Activated effector memory CD4-positive, alpha-beta T cell treated with Interleukin-2 at 50 U/mL for 16 hours (primary cell): ENCODE results near the gene RNASE3.
"Not testable (repeated sequence)": the region's sequence is repeated elsewhere in the genome, so short reads cannot be mapped to it uniquely, and the experiment has no call there.

Experiments
- DNase-seq: peaks from one replicate; pipeline ENCODE4 v3.0.0-alpha.2; 2020

Gene RNASE3

GRCh38 chr14:20891126-20891825, at the start of gene RNASE3:
Gene RNASE3 (plus strand): TSS chr14:20891385. CDS start chr14:20891687, 302 bp downstream.
- DNase-seq = not testable (repeated sequence)

GRCh38 chr14:20846560-20846959, 44.6 kb upstream of the RNASE3 start:
- no peak for DNase-seq

GRCh38 chr14:20848316-20848954, 42.8 kb upstream of the RNASE3 start:
- DNase-seq = no peak

DNA sequence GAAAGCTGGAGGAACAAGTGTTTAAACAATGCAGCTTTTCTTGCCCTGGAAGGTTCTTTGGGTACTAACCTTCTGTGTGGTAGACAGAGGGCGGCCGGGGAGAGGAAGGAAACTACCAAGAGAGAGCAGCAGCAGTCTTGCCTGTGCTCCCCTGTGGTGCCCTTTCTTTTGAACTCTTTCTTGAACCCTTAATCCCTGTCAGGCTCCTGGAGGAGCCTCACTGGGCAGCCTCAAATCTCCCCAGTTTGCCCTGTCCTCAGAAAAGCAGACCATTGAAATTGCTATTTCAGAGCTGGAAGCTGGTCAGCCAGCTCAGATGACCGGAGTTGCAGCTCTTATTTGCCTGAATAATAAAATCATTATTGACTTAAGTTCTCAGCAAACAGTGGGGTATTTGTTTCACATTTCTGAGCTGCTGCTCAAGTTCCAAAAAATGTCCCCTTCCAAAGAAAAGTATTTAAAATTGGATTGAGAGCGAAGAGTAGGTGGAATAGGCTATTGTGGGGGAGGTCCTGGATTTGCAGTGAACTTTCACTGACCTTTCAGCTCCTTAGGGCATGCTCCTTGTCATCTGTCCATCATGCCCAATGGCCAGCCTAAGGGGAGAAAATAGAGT, 42.1 kb upstream of the RNASE3 start:
- DNase-seq = no peak

DNA sequence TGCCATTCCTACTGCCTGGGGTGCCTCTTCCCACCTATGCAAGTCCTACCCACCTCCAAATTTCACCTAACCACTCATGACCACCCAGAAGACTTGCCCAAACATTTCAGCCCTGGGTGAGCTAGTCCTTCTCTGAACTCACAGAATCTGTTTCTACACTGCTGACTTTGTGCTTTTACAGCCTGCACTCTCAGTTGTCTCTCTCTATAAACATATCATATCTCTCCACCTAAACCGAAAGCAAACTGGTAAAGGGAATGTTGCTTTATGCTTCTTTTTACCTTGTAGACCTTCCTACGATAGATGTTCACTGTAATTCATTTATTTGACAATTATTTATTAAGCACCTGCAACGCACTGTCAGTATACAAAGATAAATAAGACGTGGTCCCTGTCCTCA, 38.1 kb upstream of the RNASE3 start:
- no peak for DNase-seq

GRCh38 chr14:20855652-20856291, 35.4 kb upstream of the RNASE3 start:
- DNase-seq = no peak

DNA sequence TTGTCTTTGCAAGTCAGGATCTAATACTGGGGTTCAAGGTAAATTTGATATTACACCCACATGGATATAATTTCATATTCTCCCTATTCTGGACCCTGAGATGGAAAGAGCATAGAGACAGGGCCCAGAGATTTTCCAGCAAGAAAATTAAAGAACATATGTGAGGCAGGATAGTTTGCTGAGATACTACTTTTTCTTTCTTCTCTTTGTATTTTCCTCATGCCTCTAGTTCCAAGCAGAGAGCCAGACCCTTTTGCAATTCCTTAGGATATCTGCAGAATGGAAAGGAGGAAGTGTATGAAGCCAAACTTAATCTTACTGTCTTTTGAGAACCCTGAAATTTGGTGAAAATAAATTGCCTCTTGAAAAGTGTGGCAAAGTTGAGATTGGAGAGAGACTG, 34.0 kb upstream of the RNASE3 start:
- no peak for DNase-seq

DNA sequence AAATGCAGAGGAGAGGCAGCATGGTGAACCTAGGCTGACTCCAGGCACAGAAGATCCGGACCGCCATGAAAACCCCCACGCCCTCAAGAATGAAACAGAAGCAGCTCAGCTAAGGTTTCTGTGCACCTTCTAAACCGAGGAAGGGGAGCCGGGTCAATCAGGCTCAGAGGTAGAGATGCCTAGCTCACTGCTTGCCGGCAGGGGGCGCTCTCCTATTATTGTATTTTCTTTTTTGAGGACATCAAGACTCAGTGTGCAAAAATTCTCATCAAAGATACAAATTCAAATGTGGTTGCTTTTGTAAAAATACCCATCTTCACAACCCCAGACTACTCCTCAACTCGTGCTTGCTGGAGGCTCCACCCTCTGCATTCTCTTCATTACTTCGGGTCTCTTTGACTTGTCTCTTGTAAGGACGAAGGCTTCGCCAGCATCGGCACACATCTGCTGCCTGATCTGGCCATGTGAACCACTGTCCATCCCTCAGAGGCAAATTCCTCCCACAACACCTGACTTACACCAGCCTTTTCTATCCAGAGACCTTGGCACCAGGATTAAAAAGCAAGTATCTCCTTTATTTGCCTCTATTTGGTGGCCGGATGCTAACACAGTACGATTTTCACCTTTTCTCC, 33.4 kb upstream of the RNASE3 start:
- DNase-seq = peak; percentile 28

DNA sequence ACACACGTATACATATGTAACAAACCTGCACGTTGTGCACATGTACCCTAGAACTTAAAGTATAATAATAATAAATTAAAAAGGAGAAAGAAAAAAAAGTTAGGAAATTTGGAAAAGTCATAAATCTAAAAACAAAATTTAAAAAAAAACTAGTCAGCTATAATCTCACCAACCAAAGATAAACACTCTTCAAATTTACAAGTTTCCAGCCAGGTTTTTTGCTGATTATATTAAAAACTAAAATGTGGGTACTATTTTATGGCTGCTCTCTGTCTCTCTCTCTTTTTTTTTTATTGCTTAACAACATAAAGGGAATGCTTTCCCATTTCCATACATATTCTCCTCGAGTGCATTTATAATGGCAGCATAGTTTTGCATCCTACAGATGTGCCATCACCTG, 25.0 kb upstream of the RNASE3 start:
- DNase-seq = no peak

DNA sequence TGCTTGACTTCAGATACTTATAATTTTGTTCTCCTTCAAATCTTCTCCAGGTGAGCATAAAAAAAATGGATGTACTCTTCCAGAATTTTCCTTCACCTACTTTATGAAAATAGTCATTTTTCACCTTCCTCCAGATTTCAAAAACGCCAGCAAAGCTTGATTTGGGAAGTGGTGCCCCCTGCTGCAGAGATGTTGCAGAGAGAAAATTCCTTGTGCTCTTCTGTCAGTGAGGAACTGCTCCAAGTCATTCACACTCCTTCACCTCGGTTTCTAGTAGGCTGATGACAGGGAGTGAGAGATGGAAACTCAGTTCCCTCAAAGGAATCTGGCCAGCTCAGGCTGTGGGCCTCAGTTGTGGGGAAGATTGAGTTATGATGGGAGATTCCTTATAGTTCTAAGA, 24.2 kb upstream of the RNASE3 start:
- no peak for DNase-seq

DNA sequence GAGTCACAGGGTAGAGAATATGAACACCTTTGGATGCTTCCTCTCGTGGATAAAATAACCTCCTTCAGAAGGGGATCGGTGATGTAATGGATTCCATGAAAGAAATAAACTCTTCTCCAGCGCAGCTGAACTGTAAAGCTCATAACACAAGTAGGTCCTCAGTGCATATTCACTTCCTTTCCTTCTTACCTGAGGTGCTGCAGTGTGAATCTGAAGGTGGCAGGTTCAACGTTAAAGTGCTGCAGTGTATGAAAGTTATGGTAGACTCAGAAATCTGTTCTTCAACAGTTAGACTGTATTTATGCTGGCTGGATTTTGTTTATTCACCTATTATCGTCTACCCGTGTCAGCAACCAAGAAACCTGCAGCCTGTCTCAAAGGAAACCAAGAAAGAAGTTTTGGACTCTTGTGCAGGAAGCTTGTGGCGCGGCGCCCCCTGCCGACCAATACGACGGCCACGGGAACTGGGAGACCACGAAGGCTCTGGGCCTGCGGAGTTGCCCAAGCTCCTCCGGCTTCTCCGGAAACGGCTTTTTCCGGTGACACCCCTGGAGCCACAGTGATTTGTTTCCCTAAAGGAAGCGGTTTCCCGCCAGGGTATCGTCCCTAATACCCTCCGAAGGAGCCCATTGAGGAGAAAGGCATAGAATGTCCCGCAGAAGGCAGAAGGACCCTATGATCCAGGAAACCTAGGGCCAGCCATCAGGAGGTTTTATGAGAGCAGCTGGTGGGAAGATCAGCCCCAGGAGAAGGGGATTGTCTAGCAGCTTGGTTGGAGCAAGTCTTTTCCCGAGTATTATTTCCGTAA, 17.6 kb upstream of the RNASE3 start:
- DNase-seq = peak; percentile 61

GRCh38 chr14:20877016-20877415, 14.2 kb upstream of the RNASE3 start:
- DNase-seq = no peak

GRCh38 chr14:20878695-20879094, 12.5 kb upstream of the RNASE3 start:
- no peak for DNase-seq

DNA sequence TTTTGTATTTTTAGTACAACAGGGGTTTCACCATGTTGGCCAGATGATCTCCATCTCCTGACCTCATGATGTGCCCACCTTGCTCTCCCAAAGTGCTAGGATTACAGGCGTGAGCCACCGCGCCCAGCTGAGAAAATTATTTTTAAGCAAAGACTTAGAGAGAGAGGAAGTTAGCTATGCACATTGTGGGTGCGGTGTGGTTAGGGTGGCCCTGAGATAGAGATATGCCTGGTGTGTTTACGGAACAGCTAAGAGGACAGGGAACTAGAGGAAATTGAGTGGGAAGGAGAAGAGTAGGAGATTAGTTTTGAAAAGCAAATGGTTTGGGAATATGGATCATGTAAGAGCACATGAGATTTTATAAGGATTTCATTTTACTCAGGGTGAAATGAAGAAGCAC, 10.0 kb upstream of the RNASE3 start:
- DNase-seq = not testable (repeated sequence)

DNA sequence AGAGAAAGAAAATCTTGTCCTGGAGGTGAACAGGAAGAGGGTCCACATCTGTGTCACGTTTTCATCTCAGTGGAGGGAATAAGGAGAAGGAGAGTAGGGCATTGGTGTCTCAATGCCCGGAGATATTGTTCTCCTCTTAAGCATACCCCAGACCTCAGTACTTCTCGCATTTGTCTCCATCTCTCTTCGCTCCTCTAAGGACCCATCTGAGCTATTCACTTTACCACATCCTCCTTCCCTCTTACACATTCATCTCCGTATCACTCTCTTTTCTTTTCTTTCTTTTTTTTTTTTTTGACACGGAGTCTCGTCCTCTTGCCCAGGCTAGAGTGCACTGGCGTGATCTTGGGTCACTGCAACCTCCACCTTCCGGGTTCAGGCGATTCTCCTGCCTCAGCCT, 8.4 kb upstream of the RNASE3 start:
- DNase-seq = not testable (repeated sequence)

DNA sequence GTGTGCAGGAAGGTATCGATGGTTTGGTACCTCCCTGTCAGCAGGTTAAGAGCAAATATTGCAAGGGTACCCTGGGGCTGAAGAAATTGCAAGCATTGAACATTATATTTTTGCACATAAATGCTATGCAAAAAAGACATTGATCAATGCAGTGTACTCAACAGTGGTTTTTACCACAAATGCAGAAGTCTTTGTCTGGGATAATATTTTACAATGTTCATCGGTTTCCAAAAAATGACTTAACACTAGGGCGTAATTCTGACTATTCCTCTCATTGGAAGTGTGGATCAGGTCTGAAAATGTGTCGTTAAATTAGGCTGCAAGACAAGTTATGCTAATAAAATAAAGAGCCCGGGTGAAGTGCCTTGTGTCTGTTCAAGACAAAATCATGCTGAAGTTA, 2.8 kb upstream of the RNASE3 start:
- not testable (repeated sequence) for DNase-seq

GRCh38 chr14:20895322-20895721, 4.1 kb downstream of the RNASE3 start:
- not testable (repeated sequence) for DNase-seq

DNA sequence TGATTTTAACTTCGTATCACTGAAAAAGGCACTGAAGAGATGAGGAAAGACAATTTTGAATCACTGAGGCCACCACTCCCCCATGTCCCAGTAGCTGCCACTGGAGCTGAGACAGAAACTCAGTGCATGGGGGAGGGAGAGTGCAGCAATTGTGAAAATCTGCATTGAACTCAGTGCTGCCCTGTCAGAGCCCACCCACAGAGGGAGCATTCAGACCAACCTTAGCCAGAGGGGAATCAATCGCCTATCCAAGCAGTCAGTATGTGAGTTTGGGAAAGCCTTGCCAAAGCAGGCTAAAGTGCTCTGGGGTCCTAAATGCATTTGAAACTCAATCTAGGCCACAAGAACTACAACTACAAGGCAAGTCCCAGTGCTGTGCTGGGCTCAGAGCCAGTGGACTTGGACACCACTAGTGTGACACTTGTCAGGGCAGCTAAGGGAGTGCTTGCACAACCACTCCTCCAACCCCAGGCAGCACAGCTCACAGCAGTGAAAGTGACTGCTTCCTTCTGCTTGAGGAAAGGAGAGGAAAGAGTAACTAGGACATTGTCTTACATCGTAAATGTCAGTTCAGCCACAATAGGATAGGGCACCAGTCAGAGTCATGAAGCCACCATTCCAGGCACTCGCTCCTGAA, 13.3 kb downstream of the RNASE3 start:
- DNase-seq = no peak

DNA sequence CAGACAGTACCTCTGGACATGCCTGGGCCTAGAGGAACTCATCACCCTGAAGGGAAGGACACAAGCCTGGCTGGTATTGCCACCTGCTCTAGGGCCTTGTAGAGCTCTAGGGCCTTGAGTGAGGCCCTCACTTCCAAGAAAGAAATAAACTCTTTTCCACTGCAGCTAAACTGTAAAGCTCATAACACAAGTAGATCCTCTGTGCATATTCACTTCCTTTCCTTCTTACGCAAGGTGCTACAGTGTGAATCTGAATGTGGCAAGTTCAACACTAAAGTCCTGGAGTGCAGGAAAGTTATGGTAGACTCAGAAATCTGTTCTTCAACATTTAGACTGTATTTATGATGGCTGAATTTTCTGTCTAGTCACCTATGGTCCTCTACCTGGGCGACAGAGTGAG, 14.5 kb downstream of the RNASE3 start:
- no peak for DNase-seq

- DNase-seq = no peak
These were observed 16.0 kb downstream of the RNASE3 start for GRCh38 chr14:20907214-20907613.

DNA sequence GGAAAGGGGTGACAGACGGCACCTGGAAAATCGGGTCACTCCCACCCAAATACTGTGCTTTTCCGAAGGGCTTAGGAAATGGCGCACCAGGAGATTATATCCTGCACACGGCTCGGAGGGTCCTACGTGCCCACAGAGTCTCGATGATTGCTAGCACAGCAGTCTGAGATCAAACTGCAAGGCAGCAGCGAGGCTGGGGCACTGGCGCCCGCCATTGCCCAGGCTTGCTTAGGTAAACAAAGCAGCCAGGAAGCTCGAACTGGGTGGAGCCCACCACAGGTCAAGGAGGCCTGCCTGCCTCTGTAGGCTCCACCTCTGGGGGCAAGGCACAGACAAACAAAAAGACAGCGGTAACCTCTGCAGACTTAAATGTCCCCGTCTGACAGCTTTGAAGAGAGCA, 19.6 kb downstream of the RNASE3 start:
- not testable (repeated sequence) for DNase-seq
